Fibroblast of the aortic adventitia (primary cell): ENCODE data around the gene ABCC11. TPM values are rescaled to one million over a fixed set of nuclear protein-coding genes. Genes with fewer than 3 reads are reported as not detected.
A peak's percentile ranks its signal among the peaks of the same experiment; 100 is the strongest.

Source experiments
- DNase-seq: peaks from one replicate; pipeline ENCODE4 v3.0.0-alpha.2; 2010; ENCODE audit warnings: low read depth
- H3K4me3 ChIP-seq: 2 replicates; pipeline ENCODE4 v1.5.1; 2011; ENCODE audit warnings: low read depth, mild to moderate bottlenecking, control low read depth, low read length, moderate library complexity
- total RNA-seq: library from RNA; depleted of rRNA; stranded (reverse); fragments of >200 nt; gene quantifications from 2 replicates; pipeline ENCODE4 v1.2.3, GENCODE V29; 2012; ENCODE audit warnings: low replicate concordance
- TF ChIP-seq, protein P1 (sequence below): IDR thresholded peaks from 2 replicates; pipeline ENCODE4 v1.5.1; 2011; ENCODE audit warnings: mild to moderate bottlenecking, low read length, control low read depth, inconsistent platforms; ENCODE audit not compliant: insufficient read depth

The ABCC11 gene
- total RNA-seq, 1 donor: 0.09 TPM

DNA sequence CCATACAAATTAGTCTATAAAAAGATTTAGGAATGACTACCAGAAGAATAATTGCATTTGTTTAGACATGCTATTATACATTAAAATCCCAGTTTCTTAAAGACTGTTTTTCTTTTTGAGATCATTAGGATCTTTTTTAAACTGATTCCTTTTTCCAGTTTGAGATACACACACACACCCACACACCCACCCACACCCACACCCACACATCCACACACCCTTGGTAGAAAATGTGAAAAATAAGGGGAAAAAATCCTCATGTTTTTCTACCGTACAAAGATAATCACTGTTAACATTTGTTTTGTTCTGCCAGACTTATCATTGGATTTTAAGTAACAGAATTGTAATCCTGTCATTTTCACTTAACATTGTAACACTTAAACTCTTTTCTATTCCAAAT is 27.1 kb upstream of the ABCC11 start:
- TF ChIP-seq, protein P1, sequence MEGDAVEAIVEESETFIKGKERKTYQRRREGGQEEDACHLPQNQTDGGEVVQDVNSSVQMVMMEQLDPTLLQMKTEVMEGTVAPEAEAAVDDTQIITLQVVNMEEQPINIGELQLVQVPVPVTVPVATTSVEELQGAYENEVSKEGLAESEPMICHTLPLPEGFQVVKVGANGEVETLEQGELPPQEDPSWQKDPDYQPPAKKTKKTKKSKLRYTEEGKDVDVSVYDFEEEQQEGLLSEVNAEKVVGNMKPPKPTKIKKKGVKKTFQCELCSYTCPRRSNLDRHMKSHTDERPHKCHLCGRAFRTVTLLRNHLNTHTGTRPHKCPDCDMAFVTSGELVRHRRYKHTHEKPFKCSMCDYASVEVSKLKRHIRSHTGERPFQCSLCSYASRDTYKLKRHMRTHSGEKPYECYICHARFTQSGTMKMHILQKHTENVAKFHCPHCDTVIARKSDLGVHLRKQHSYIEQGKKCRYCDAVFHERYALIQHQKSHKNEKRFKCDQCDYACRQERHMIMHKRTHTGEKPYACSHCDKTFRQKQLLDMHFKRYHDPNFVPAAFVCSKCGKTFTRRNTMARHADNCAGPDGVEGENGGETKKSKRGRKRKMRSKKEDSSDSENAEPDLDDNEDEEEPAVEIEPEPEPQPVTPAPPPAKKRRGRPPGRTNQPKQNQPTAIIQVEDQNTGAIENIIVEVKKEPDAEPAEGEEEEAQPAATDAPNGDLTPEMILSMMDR: no peak
- no peak for DNase-seq
- no peak overlapping the region for H3K4me3 ChIP-seq

GRCh38 chr16:48272837-48273421 is 25.6 kb upstream of the ABCC11 start:
- peak; percentile 63 for DNase-seq
- H3K4me3 ChIP-seq: no peak overlapping the region
- TF ChIP-seq, protein P1: no peak

DNA sequence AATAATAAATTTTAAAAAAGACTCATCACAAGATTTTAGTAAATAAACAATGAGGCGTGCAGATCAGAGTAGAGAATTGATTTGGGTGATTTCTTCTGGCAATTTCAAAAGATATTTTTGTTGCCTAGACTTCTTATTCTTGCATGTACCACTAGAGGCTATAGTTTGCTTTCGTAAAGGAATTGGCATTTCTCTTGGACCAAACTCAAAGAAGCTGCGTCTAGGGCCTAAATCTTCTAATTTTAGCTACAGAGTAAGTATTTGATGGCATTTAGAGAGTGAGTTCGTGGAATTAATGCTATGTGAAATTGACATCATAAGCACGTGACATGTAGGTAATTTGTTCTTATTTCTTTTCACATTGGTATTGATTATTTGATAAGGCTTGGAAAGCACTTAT is 24.4 kb upstream of the ABCC11 start:
- TF ChIP-seq, protein P1: peak; percentile 51
- no peak overlapping the region for H3K4me3 ChIP-seq
- peak; percentile 76 for DNase-seq

DNA sequence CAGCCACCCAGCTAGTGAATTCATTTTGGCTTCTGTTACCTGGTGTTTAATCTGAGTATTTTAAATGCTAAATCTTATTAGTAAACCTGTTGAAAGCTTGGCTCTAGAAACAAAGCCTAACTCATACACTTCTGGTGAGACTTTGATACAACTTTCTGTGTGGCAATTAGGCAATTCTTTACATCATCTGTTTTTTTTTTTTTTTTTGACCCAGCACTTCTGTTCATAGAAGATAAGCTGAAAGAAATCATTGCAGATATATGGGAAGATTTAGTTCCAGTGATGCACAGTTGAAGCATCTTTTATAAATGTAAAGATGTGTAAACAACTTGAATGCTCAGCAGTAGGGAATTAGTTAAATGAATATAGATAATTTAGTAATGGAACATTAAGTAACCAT is 21.7 kb upstream of the ABCC11 start:
- DNase-seq: no peak
- H3K4me3 ChIP-seq: no peak overlapping the region
- TF ChIP-seq, protein P1: no peak

- TF ChIP-seq, protein P1: no peak
- no peak for DNase-seq
- no peak overlapping the region for H3K4me3 ChIP-seq
These were observed 15.3 kb upstream of the ABCC11 start for GRCh38 chr16:48262631-48263030.

GRCh38 chr16:48261569-48261968 is 14.2 kb upstream of the ABCC11 start:
- no peak for DNase-seq
- TF ChIP-seq, protein P1: no peak
- no peak overlapping the region for H3K4me3 ChIP-seq
